Keratinocyte (primary cell): ENCODE measurements around the gene ZNF223. TPM values are rescaled to one million over a fixed set of nuclear protein-coding genes. Genes with fewer than 3 reads are reported as not detected.

ENCODE experiments used
- DNase-seq: peaks from one replicate; pipeline ENCODE4 v3.0.0-alpha.2; 2011; ENCODE audit warnings: low read depth, missing footprints, low spot score
- FAIRE-seq: peaks from 2 replicates; lab custom pipeline; 2011; peaks lifted over from hg19 to GRCh38; lab: Jason Lieb, UNC
- H2AFZ ChIP-seq: 2 replicates; pipeline ENCODE4 v1.6.0; 2012; ENCODE audit warnings: low read length, control low read depth, inconsistent platforms; ENCODE audit not compliant: control insufficient read depth
- H3K27ac ChIP-seq: 2 replicates; pipeline ENCODE4 v1.5.1; 2011; ENCODE audit warnings: low read length; ENCODE audit not compliant: control insufficient read depth, insufficient read depth
- H3K27me3 ChIP-seq: 3 replicates; pipeline ENCODE4 v1.6.0; 2011; ENCODE audit warnings: low read length; ENCODE audit not compliant: control insufficient read depth, insufficient read depth; ENCODE audit errors: extremely low read depth
- H3K36me3 ChIP-seq, 2 experiments: 2 replicates in 1 of 2; 3 replicates in 1 of 2; pipeline ENCODE4 v1.5.1; 2011; ENCODE audit warnings: low read length in 2 of 2, mild to moderate bottlenecking in 1 of 2; ENCODE audit not compliant: control insufficient read depth in 2 of 2, insufficient read depth in 2 of 2; ENCODE audit errors: extremely low read depth in 1 of 2
- H3K4me1 ChIP-seq: 3 replicates; pipeline ENCODE4 v1.5.1; 2011; ENCODE audit warnings: low read length; ENCODE audit not compliant: control insufficient read depth, insufficient read depth; ENCODE audit errors: extremely low read depth
- H3K4me2 ChIP-seq: 3 replicates; pipeline ENCODE4 v1.6.0; 2011; ENCODE audit warnings: low read depth, low read length; ENCODE audit not compliant: control insufficient read depth, insufficient read depth; ENCODE audit errors: extremely low read depth
- H3K4me3 ChIP-seq, 3 experiments: fragments of 200-600 bp in 1 of 3; sonication (generic) in 1 of 3; 2 replicates in 2 of 3; 3 replicates in 1 of 3; pipeline ENCODE4 v1.5.1; 2011 to 2016; ENCODE audit warnings: low read length in 3 of 3, mild to moderate bottlenecking in 3 of 3, control low read depth in 2 of 3, inconsistent platforms in 1 of 3, low read depth in 1 of 3, mixed read lengths in 1 of 3, mixed run types in 1 of 3, moderate library complexity in 1 of 3; ENCODE audit not compliant: control insufficient read depth in 2 of 3, insufficient read depth in 2 of 3; ENCODE audit errors: extremely low read depth in 1 of 3
- H3K79me2 ChIP-seq: 2 replicates; pipeline ENCODE4 v1.6.0; 2012; ENCODE audit warnings: low read length; ENCODE audit not compliant: control insufficient read depth, insufficient read depth
- H3K9ac ChIP-seq: 3 replicates; pipeline ENCODE4 v1.6.0; 2011; ENCODE audit warnings: low read length; ENCODE audit not compliant: control insufficient read depth, insufficient read depth; ENCODE audit errors: extremely low read depth
- H3K9me1 ChIP-seq: 3 replicates; pipeline ENCODE4 v1.6.0; 2011; ENCODE audit warnings: low read length; ENCODE audit not compliant: control insufficient read depth, insufficient read depth; ENCODE audit errors: extremely low read depth
- H3K9me3 ChIP-seq: 2 replicates; pipeline ENCODE4 v1.5.1; 2012; ENCODE audit warnings: low read depth, low read length; ENCODE audit not compliant: control insufficient read depth
- H4K20me1 ChIP-seq: 3 replicates; pipeline ENCODE4 v1.6.0; 2011; ENCODE audit warnings: low read length; ENCODE audit not compliant: control insufficient read depth, insufficient read depth; ENCODE audit errors: extremely low read depth
- CTCF ChIP-seq, 3 experiments: IDR thresholded peaks in 1 of 3; conservative IDR thresholded peaks in 1 of 3; optimal IDR thresholded peaks in 1 of 3; 2 replicates in 2 of 3; 3 replicates in 1 of 3; pipeline versions ENCODE3 to v1.5.1; 2011; ENCODE audit warnings: low read length in 3 of 3, mild to moderate bottlenecking in 3 of 3, moderate library complexity in 2 of 3, control low read depth in 1 of 3, inconsistent platforms in 1 of 3; ENCODE audit not compliant: insufficient read depth in 2 of 3; ENCODE audit errors: extremely low read depth in 1 of 3
- EZH2 ChIP-seq: IDR thresholded peaks from one replicate; pipeline ENCODE4 v1.6.1; 2012; ENCODE audit warnings: inconsistent platforms, mild to moderate bottlenecking, low read length, moderate library complexity
- dilution Hi-C: fragments of 300-500 bp; cut with MboI; formaldehyde crosslinking; loops from one replicate; pipeline ENCODE4 v1.7.0; 2020; ENCODE audit warnings: low sequenced_read_pairs; ENCODE audit not compliant: extremely low pct_ligation_motif_present
- polyA plus RNA-seq, 5 experiments: library from polyadenylated mRNA; depleted of rRNA in 3 of 5; stranded (reverse) in 3 of 5; stranded (forward) in 1 of 5; unstranded in 1 of 5; fragments of >200 nt; gene quantifications; 1 replicate in 1 of 5; 2 replicates in 3 of 5; 3 replicates in 1 of 5; pipeline versions ENCODE4 v1.2.1 to v1.2.3, GENCODE V29; 2011 to 2012; ENCODE audit warnings: missing spikeins in 2 of 5, low read depth in 1 of 5, low replicate concordance in 1 of 5

Gene ZNF223
- polyA plus RNA-seq, 1 donor (not counting 4 experiments of a cell fraction or from before 2014, with no cell fraction given) = 4.2 TPM

DNA sequence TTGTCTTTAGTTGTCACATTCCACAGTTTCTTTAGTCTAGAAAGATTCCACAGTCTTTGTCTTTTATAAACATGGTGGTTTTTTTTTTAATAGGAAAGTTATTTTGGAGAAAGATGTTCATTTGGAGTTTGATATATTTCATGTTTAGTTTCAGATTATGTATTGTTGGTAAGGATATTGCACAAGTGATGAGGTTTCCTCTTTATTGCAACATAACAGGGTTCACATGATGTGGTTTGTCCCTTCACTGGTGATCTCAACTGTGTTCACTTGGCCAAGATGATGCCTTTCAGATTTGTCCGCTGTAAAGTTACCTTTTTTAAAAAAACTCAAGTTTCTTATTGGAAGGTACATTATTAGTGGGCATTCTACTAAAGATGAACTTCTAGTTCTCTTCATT is 45.9 kb upstream of the ZNF223 start:
- no peak overlapping the region for H2AFZ ChIP-seq
- peaks cover 8% of the 10 kb centered on the region for H3K79me2 ChIP-seq
- DNase-seq (no peak), FAIRE-seq (no peak)
- TF ChIP-seq CTCF (optimal IDR thresholded peaks at IDR 0.05 in 1 of 3, IDR thresholded peaks at IDR 0.05 in 1 of 3, conservative IDR thresholded peaks at IDR 0.05 in 1 of 3; ENCODE audit: extremely low read depth in 1 of 3, insufficient read depth in 2 of 3, low read length in 3 of 3) = no peak
- no peak for TF ChIP-seq EZH2
- H3K9me3 ChIP-seq = peaks cover 12% of the 10 kb centered on the region
- H3K27ac ChIP-seq = no peak overlapping the region
- H3K36me3 ChIP-seq = peaks cover 21 to 23% of the 10 kb centered on the region in 2 experiments
- dilution Hi-C loops = no loop called here
- H3K27me3 ChIP-seq = no peaks in the 10 kb centered on the region
- no peak overlapping the region for H3K9ac ChIP-seq
- H3K9me1 ChIP-seq = no peaks in the 10 kb centered on the region
- no peak overlapping the region for H3K4me3 ChIP-seq
- H3K4me2 ChIP-seq = no peak overlapping the region
- H4K20me1 ChIP-seq = no peaks in the 10 kb centered on the region
- no peaks in the 10 kb centered on the region for H3K4me1 ChIP-seq

GRCh38 chr19:44007473-44007872 is 44.4 kb upstream of the ZNF223 start:
- Histone ChIP-seq H3K27ac (no peak overlapping the region), H3K36me3 (peaks cover 21 to 24% of the 10 kb centered on the region in 2 experiments), H2AFZ (no peak overlapping the region), H3K9me1 (no peaks in the 10 kb centered on the region), H3K79me2 (peaks cover 8% of the 10 kb centered on the region), H3K4me1 (no peaks in the 10 kb centered on the region), H4K20me1 (no peaks in the 10 kb centered on the region), H3K9ac (no peak overlapping the region), H3K9me3 (peaks cover 12% of the 10 kb centered on the region), H3K27me3 (no peaks in the 10 kb centered on the region), H3K4me2 (no peak overlapping the region), H3K4me3 (no peak overlapping the region)
- FAIRE-seq (no peak), DNase-seq (no peak)
- dilution Hi-C loops = no loop called here
- TF ChIP-seq CTCF (optimal IDR thresholded peaks at IDR 0.05 in 1 of 3, IDR thresholded peaks at IDR 0.05 in 1 of 3, conservative IDR thresholded peaks at IDR 0.05 in 1 of 3; ENCODE audit: extremely low read depth in 1 of 3, insufficient read depth in 2 of 3, low read length in 3 of 3) = no peak
- no peak for TF ChIP-seq EZH2
